Loucy (cell line): ENCODE measurements around the gene ATOX1.

Source experiments
- H2AFZ ChIP-seq: fragments of 200-600 bp; sonication (generic); 2 replicates; pipeline ENCODE4 v1.6.0; 2016; ENCODE audit warnings: antibody characterized with exemption, mild to moderate bottlenecking, low read length, moderate library complexity
- H3F3A ChIP-seq: fragments of 200-600 bp; 2 replicates; pipeline ENCODE4 v1.6.0; 2016; ENCODE audit warnings: antibody characterized with exemption, low read depth, mild to moderate bottlenecking
- H3K27me3 ChIP-seq: fragments of 200-600 bp; sonication (generic); 2 replicates; pipeline ENCODE4 v1.6.1; 2014; ENCODE audit warnings: low read length, mild to moderate bottlenecking; ENCODE audit not compliant: insufficient read depth, poor library complexity, severe bottlenecking
- H3K36me3 ChIP-seq: fragments of 200-600 bp; sonication (generic); 2 replicates; pipeline ENCODE4 v1.6.1; 2016; ENCODE audit warnings: low read length; ENCODE audit not compliant: insufficient read depth
- H3K4me1 ChIP-seq: fragments of 200-600 bp; sonication (generic); 2 replicates; pipeline ENCODE4 v1.5.1; 2014; ENCODE audit warnings: low read length, mild to moderate bottlenecking; ENCODE audit not compliant: insufficient read depth, poor library complexity, severe bottlenecking
- H3K4me2 ChIP-seq: fragments of 200-600 bp; sonication (generic); 2 replicates; pipeline ENCODE4 v1.6.0; 2014; ENCODE audit warnings: antibody characterized with exemption, low read length, low read depth, mild to moderate bottlenecking; ENCODE audit not compliant: poor library complexity, severe bottlenecking
- H3K4me3 ChIP-seq: fragments of 200-600 bp; sonication (generic); 2 replicates; pipeline ENCODE4 v1.5.1; 2014; ENCODE audit warnings: low read length, mild to moderate bottlenecking, mixed read lengths; ENCODE audit not compliant: poor library complexity, severe bottlenecking
- H3K79me2 ChIP-seq: fragments of 200-600 bp; sonication (generic); 2 replicates; pipeline ENCODE4 v1.6.1; 2014; ENCODE audit warnings: low read length; ENCODE audit not compliant: insufficient read depth
- H3K9ac ChIP-seq: fragments of 200-600 bp; sonication (generic); 2 replicates; pipeline ENCODE4 v1.6.0; 2014; ENCODE audit warnings: mild to moderate bottlenecking, low read depth, low read length, moderate library complexity; ENCODE audit not compliant: poor library complexity, severe bottlenecking
- H3K9me2 ChIP-seq: fragments of 200-600 bp; sonication (generic); replicated peaks from 2 replicates; pipeline ENCODE4 v1.6.1; 2016; ENCODE audit warnings: low read depth, low read length, mixed read lengths
- H3K9me3 ChIP-seq: fragments of 200-600 bp; sonication (generic); 2 replicates; pipeline ENCODE4 v1.6.1; 2014; ENCODE audit warnings: mild to moderate bottlenecking, antibody characterized with exemption, low read length, low read depth; ENCODE audit not compliant: insufficient read depth
- H4K20me1 ChIP-seq: fragments of 200-600 bp; sonication (generic); 2 replicates; pipeline ENCODE4 v1.6.0; 2014; ENCODE audit warnings: antibody characterized with exemption, low read length, mild to moderate bottlenecking; ENCODE audit not compliant: insufficient read depth, poor library complexity, severe bottlenecking
- EZH2phosphoT487 ChIP-seq: fragments of 200-600 bp; IDR thresholded peaks from 2 replicates; pipeline ENCODE4 v1.6.1; 2018; ENCODE audit warnings: antibody characterized with exemption, mild to moderate bottlenecking, moderate library complexity, borderline replicate concordance
- TF ChIP-seq, protein P1 (sequence below): fragments of 200-600 bp; sonication (generic); conservative IDR thresholded peaks from 2 replicates; pipeline ENCODE4 v1.5.1; 2014; ENCODE audit warnings: mild to moderate bottlenecking, antibody characterized with exemption, low read length

The ATOX1 gene

DNA sequence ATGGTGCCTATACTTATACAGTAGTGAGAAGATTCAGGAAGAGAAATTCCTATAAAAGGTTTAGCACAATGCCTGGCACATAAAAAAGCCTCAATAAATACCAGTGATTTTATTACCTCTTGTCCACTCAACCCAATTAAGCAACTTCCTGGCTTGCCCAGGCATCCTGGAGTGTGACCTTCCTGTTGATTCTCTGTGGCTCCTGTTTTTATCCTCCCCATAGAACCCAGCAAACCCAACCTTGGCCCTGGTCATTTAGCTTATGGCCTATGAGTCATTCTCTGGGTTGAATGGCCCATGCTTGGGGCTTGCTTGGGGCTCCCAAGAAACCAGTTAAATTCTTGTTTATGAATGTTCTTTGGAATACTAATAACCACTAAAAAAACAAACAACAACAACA, 50.3 kb downstream of the ATOX1 start:
- Histone ChIP-seq H3K4me2 (no peak overlapping the region), H3K9me3 (no peaks in the 10 kb centered on the region), H3K4me3 (no peak overlapping the region), H3K4me1 (peaks cover 12% of the 10 kb centered on the region), H3K36me3 (no peaks in the 10 kb centered on the region), H3F3A (no peaks in the 10 kb centered on the region), H2AFZ (no peak overlapping the region), H3K27me3 (no peaks in the 10 kb centered on the region), H3K9ac (no peak overlapping the region), H3K79me2 (no peaks in the 10 kb centered on the region), H3K9me2 (no peaks in the 10 kb centered on the region), H4K20me1 (no peaks in the 10 kb centered on the region)
- no peak for TF ChIP-seq EZH2phosphoT487
- TF ChIP-seq, protein P1, sequence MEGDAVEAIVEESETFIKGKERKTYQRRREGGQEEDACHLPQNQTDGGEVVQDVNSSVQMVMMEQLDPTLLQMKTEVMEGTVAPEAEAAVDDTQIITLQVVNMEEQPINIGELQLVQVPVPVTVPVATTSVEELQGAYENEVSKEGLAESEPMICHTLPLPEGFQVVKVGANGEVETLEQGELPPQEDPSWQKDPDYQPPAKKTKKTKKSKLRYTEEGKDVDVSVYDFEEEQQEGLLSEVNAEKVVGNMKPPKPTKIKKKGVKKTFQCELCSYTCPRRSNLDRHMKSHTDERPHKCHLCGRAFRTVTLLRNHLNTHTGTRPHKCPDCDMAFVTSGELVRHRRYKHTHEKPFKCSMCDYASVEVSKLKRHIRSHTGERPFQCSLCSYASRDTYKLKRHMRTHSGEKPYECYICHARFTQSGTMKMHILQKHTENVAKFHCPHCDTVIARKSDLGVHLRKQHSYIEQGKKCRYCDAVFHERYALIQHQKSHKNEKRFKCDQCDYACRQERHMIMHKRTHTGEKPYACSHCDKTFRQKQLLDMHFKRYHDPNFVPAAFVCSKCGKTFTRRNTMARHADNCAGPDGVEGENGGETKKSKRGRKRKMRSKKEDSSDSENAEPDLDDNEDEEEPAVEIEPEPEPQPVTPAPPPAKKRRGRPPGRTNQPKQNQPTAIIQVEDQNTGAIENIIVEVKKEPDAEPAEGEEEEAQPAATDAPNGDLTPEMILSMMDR, result no peak

DNA sequence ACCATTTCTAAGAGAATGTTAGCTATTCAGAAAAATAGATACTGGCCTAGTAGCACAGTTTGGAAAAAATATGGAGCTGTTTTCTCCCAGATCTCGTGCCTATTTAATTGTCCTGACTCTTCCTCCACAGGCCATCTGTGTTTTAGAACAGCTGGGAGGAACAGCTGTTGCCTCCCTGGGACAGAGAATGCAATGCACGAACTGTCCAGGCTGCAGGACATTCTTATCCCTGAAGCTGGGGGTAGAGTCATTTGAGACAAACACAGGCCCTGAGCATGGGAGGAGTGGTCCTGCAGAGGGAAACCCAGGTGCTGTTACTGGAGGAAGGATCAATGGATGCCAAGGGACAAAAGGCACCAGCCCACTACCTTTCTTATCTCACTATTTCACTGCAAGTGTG, 50.9 kb downstream of the ATOX1 start:
- Histone ChIP-seq H3K4me3 (no peak overlapping the region), H4K20me1 (no peaks in the 10 kb centered on the region), H3K4me1 (peaks cover 12% of the 10 kb centered on the region), H3K36me3 (no peaks in the 10 kb centered on the region), H3K79me2 (no peaks in the 10 kb centered on the region), H3K9me2 (no peaks in the 10 kb centered on the region), H3F3A (no peaks in the 10 kb centered on the region), H3K9ac (no peak overlapping the region), H3K4me2 (no peak overlapping the region), H2AFZ (no peak overlapping the region), H3K9me3 (no peaks in the 10 kb centered on the region), H3K27me3 (no peaks in the 10 kb centered on the region)
- TF ChIP-seq, protein P1, result no peak
- no peak for TF ChIP-seq EZH2phosphoT487

DNA sequence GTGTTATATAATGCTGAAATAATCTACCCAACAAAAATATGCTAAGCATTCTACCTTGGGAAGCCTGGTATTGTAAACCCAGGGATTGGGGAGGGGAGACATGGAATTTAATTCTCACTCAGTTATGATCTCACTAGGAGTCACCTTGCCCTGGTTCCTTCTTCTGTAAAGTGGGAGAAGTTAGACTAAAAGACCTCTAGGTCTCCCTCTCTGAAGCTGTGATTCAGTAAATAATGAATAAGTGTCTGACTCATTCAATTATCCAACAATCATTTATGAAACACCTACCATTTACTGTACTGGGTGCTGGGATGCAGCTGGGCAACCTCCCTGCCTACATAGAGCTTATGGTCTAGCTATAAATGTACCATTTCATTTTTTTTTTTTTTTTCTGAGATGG, 51.5 kb downstream of the ATOX1 start:
- Histone ChIP-seq H2AFZ (no peak overlapping the region), H3K4me3 (no peak overlapping the region), H3K9me2 (no peaks in the 10 kb centered on the region), H3K4me1 (peaks cover 12% of the 10 kb centered on the region), H4K20me1 (no peaks in the 10 kb centered on the region), H3K9me3 (no peaks in the 10 kb centered on the region), H3K27me3 (no peaks in the 10 kb centered on the region), H3K9ac (no peak overlapping the region), H3K4me2 (no peak overlapping the region), H3K36me3 (no peaks in the 10 kb centered on the region), H3F3A (no peaks in the 10 kb centered on the region), H3K79me2 (no peaks in the 10 kb centered on the region)
- no peak for TF ChIP-seq EZH2phosphoT487
- TF ChIP-seq, protein P1, result no peak
